Measurements from ENCODE around the gene MR1.
A peak's percentile ranks its signal among the peaks of the same experiment; 100 is the strongest.
"Not testable (repeated sequence)": the region's sequence is repeated elsewhere in the genome, so short reads cannot be mapped to it uniquely, and the experiment has no call there.

The MR1 gene

GRCh38 chr1:181043025-181043888, 9.5 kb downstream of the MR1 start:
- TF ChIP-seq POLR2A (IDR thresholded peaks at IDR 0.05; ENCODE audit: low read depth, low read length): no peak
- TF ChIP-seq SPI1 (IDR thresholded peaks at IDR 0.05; ENCODE audit: low read depth, low read length): no peak
- no peak for TF ChIP-seq POLR2AphosphoS5 (IDR thresholded peaks at IDR 0.05; ENCODE audit: low read depth, low read length)
- no peak for TF ChIP-seq POU2F2 (IDR thresholded peaks at IDR 0.05; ENCODE audit: low read depth, low read length)
- no peak for TF ChIP-seq TAF1 (IDR thresholded peaks at IDR 0.05; ENCODE audit: low read depth, low read length)
- no peak for TF ChIP-seq PAX5 (IDR thresholded peaks at IDR 0.05; ENCODE audit: insufficient read depth, low read length, severe bottlenecking)
- DNase-seq (ENCODE audit: insufficient read length, low spot score) (no peak), FAIRE-seq (no peak)

GRCh38 chr1:181044449-181044966, 10.7 kb downstream of the MR1 start:
- no peak for TF ChIP-seq POU2F2 (IDR thresholded peaks at IDR 0.05; ENCODE audit: low read depth, low read length)
- TF ChIP-seq POLR2AphosphoS5 (IDR thresholded peaks at IDR 0.05; ENCODE audit: low read depth, low read length): no peak
- TF ChIP-seq POLR2A (IDR thresholded peaks at IDR 0.05; ENCODE audit: low read depth, low read length): no peak; the same call in 1 of the 2 replicates
- peak; percentile 33; the same call in 1 of the 2 replicates for TF ChIP-seq SPI1 (IDR thresholded peaks at IDR 0.05; ENCODE audit: low read depth, low read length)
- peak; percentile 85 for FAIRE-seq
- peak; percentile 44 for DNase-seq (ENCODE audit: insufficient read length, low spot score)

GRCh38 chr1:181045946-181046345, 12.2 kb downstream of the MR1 start:
- FAIRE-seq; DNase-seq (ENCODE audit: insufficient read length, low spot score): not testable (repeated sequence)

GRCh38 chr1:181049378-181049777, 15.6 kb downstream of the MR1 start:
- no peak for TF ChIP-seq PAX5 (IDR thresholded peaks at IDR 0.05; ENCODE audit: insufficient read depth, low read length, severe bottlenecking)
- no peak for TF ChIP-seq TAF1 (IDR thresholded peaks at IDR 0.05; ENCODE audit: low read depth, low read length)
- TF ChIP-seq POLR2AphosphoS5 (IDR thresholded peaks at IDR 0.05; ENCODE audit: low read depth, low read length): no peak
- no peak for TF ChIP-seq POU2F2 (IDR thresholded peaks at IDR 0.05; ENCODE audit: low read depth, low read length)
- TF ChIP-seq POLR2A (IDR thresholded peaks at IDR 0.05; ENCODE audit: low read depth, low read length): no peak
- TF ChIP-seq SPI1 (IDR thresholded peaks at IDR 0.05; ENCODE audit: low read depth, low read length): no peak
- DNase-seq (ENCODE audit: insufficient read length, low spot score): no peak
- FAIRE-seq: no peak

GRCh38 chr1:181050922-181051321, 17.1 kb downstream of the MR1 start:
- TF ChIP-seq PAX5 (IDR thresholded peaks at IDR 0.05; ENCODE audit: insufficient read depth, low read length, severe bottlenecking) (no peak), POLR2A (IDR thresholded peaks at IDR 0.05; ENCODE audit: low read depth, low read length) (no peak)
- DNase-seq (ENCODE audit: insufficient read length, low spot score): no peak
- FAIRE-seq: no peak

GRCh38 chr1:181056560-181056959, 22.8 kb downstream of the MR1 start:
- FAIRE-seq: no peak
- TF ChIP-seq TAF1 (IDR thresholded peaks at IDR 0.05; ENCODE audit: low read depth, low read length) (no peak), PAX5 (IDR thresholded peaks at IDR 0.05; ENCODE audit: insufficient read depth, low read length, severe bottlenecking) (no peak), POU2F2 (IDR thresholded peaks at IDR 0.05; ENCODE audit: low read depth, low read length) (no peak), SPI1 (IDR thresholded peaks at IDR 0.05; ENCODE audit: low read depth, low read length) (no peak), POLR2A (IDR thresholded peaks at IDR 0.05; ENCODE audit: low read depth, low read length) (no peak), POLR2AphosphoS5 (IDR thresholded peaks at IDR 0.05; ENCODE audit: low read depth, low read length) (no peak)

GRCh38 chr1:181057079-181057478, 23.3 kb downstream of the MR1 start:
- FAIRE-seq: no peak
- TF ChIP-seq SPI1 (IDR thresholded peaks at IDR 0.05; ENCODE audit: low read depth, low read length) (no peak), POLR2AphosphoS5 (IDR thresholded peaks at IDR 0.05; ENCODE audit: low read depth, low read length) (no peak), PAX5 (IDR thresholded peaks at IDR 0.05; ENCODE audit: insufficient read depth, low read length, severe bottlenecking) (no peak), TAF1 (IDR thresholded peaks at IDR 0.05; ENCODE audit: low read depth, low read length) (no peak), POLR2A (IDR thresholded peaks at IDR 0.05; ENCODE audit: low read depth, low read length) (no peak), POU2F2 (IDR thresholded peaks at IDR 0.05; ENCODE audit: low read depth, low read length) (no peak)
- no peak for DNase-seq (ENCODE audit: insufficient read length, low spot score)

More at GRCh38 chr1:181056560-181056959, 22.8 kb downstream of the MR1 start:
- DNase-seq (ENCODE audit: insufficient read length, low spot score): no peak

- TF ChIP-seq POU2F2 (IDR thresholded peaks at IDR 0.05; ENCODE audit: low read depth, low read length): no peak
- no peak for TF ChIP-seq POLR2A (IDR thresholded peaks at IDR 0.05; ENCODE audit: low read depth, low read length)
- DNase-seq (ENCODE audit: insufficient read length, low spot score): no peak
- FAIRE-seq: no peak
Measured at GRCh38 chr1:181059435-181059834, 25.7 kb downstream of the MR1 start.

GRCh38 chr1:181060066-181060465, 26.3 kb downstream of the MR1 start:
- TF ChIP-seq POLR2A (IDR thresholded peaks at IDR 0.05; ENCODE audit: low read depth, low read length) (no peak), TAF1 (IDR thresholded peaks at IDR 0.05; ENCODE audit: low read depth, low read length) (no peak), SPI1 (IDR thresholded peaks at IDR 0.05; ENCODE audit: low read depth, low read length) (no peak), POLR2AphosphoS5 (IDR thresholded peaks at IDR 0.05; ENCODE audit: low read depth, low read length) (no peak), POU2F2 (IDR thresholded peaks at IDR 0.05; ENCODE audit: low read depth, low read length) (no peak), PAX5 (IDR thresholded peaks at IDR 0.05; ENCODE audit: insufficient read depth, low read length, severe bottlenecking) (no peak)
- DNase-seq (ENCODE audit: insufficient read length, low spot score) (no peak), FAIRE-seq (no peak)

- DNase-seq (ENCODE audit: insufficient read length, low spot score): not testable (repeated sequence)
- FAIRE-seq: peak; percentile 20
Measured at GRCh38 chr1:181060947-181061346, 27.2 kb downstream of the MR1 start.

All from GM12891 (cell line).